ENCODE measurements around the gene ATP2C2.

DNA sequence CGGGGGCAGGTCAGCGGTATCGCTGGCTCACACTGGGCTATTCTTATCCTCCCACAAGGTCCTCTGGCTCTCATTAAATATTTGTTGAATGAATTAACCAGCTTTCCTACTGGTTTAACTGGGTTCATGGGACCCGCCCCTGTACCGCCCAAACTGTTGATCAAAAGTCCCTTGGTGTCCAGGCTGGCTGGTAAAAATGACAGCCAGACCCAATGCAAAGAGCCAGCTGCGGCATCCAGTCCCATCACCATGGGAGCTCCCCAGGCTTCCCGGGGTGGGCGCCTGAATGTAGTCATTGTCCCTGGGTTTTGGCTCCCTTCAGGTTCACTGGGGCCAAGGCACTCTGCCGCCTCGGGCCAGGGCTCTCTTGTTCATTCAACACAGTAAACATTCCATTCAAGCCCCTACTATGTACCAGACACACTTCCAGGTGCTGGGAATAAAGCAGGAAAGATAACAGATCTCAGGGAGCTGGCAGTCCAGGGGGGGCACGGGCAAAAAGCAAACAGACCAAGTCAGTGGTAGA lies 11.7 kb upstream of the ATP2C2 start:
- TF ChIP-seq, protein P1, sequence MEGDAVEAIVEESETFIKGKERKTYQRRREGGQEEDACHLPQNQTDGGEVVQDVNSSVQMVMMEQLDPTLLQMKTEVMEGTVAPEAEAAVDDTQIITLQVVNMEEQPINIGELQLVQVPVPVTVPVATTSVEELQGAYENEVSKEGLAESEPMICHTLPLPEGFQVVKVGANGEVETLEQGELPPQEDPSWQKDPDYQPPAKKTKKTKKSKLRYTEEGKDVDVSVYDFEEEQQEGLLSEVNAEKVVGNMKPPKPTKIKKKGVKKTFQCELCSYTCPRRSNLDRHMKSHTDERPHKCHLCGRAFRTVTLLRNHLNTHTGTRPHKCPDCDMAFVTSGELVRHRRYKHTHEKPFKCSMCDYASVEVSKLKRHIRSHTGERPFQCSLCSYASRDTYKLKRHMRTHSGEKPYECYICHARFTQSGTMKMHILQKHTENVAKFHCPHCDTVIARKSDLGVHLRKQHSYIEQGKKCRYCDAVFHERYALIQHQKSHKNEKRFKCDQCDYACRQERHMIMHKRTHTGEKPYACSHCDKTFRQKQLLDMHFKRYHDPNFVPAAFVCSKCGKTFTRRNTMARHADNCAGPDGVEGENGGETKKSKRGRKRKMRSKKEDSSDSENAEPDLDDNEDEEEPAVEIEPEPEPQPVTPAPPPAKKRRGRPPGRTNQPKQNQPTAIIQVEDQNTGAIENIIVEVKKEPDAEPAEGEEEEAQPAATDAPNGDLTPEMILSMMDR (IDR thresholded peaks at IDR 0.05), result no peak
- no peak for TF ChIP-seq POLR2A (IDR thresholded peaks at IDR 0.05)

Measured in esophagus squamous epithelium (tissue), 4 donors.